PC-3 (cell line): ENCODE data around the gene ETFA.

ENCODE experiments used
- CTCF ChIP-seq: fragments of 300-600 bp; sonication (generic); conservative IDR thresholded peaks from 2 replicates; pipeline ENCODE4 v1.5.1; 2017; ENCODE audit warnings: antibody characterized with exemption, low read depth, mild to moderate bottlenecking, low read length
- EZH2 ChIP-seq: fragments of 300-600 bp; sonication (generic); IDR thresholded peaks from one replicate; pipeline ENCODE4 v1.6.1; 2017; ENCODE audit warnings: antibody characterized with exemption, mild to moderate bottlenecking, low read length; ENCODE audit not compliant: unreplicated experiment
- EZH2phosphoT487 ChIP-seq: fragments of 300-600 bp; sonication (generic); IDR thresholded peaks from 2 replicates; pipeline ENCODE4 v1.6.1; 2018; ENCODE audit warnings: mild to moderate bottlenecking, antibody characterized with exemption, low read length, borderline replicate concordance

GRCh38 chr15:76189106-76189505 is 122.2 kb downstream of the ETFA start:
- TF ChIP-seq CTCF (no peak), EZH2phosphoT487 (no peak), EZH2 (no peak)
